Stimulated activated naive CD8-positive, alpha-beta T cell treated with anti-CD3 and anti-CD28 coated beads, Interleukin-15, amount 100 ng/mL, for 72 hours (primary cell): Measurements from ENCODE around the gene MTCH1.

Experiments
- ATAC-seq: fragments of 150-1000 bp; cut with Tn5 transposase; 2 replicates; pipeline ENCODE4 v1.10.0; 2021; ENCODE audit warnings: mild to moderate bottlenecking, moderate library complexity
- DNase-seq, 2 donors: peaks; one replicate each; pipeline ENCODE4 v3.0.0; 2021 to 2022
- H3K27ac Mint-ChIP-seq, 2 donors: one replicate each; pipeline ENCODE4 v1.8.0; 2022; ENCODE audit warnings: mild to moderate bottlenecking in 2 of 2, mixed read lengths in 2 of 2, moderate library complexity in 2 of 2
- H3K27me3 Mint-ChIP-seq: one replicate; pipeline ENCODE4 v1.8.0; 2022; ENCODE audit warnings: mixed read lengths
- H3K4me1 Mint-ChIP-seq: one replicate; pipeline ENCODE4 v1.8.0; 2022; ENCODE audit warnings: mild to moderate bottlenecking, mixed read lengths
- H3K4me3 Mint-ChIP-seq, 2 donors: one replicate each; pipeline ENCODE4 v1.8.0; 2022; ENCODE audit warnings: mild to moderate bottlenecking in 2 of 2, mixed read lengths in 2 of 2, moderate library complexity in 1 of 2
- H3K9me3 Mint-ChIP-seq, 2 donors: one replicate each; pipeline ENCODE4 v1.8.0; 2022; ENCODE audit warnings: mixed read lengths in 2 of 2

The MTCH1 gene

DNA sequence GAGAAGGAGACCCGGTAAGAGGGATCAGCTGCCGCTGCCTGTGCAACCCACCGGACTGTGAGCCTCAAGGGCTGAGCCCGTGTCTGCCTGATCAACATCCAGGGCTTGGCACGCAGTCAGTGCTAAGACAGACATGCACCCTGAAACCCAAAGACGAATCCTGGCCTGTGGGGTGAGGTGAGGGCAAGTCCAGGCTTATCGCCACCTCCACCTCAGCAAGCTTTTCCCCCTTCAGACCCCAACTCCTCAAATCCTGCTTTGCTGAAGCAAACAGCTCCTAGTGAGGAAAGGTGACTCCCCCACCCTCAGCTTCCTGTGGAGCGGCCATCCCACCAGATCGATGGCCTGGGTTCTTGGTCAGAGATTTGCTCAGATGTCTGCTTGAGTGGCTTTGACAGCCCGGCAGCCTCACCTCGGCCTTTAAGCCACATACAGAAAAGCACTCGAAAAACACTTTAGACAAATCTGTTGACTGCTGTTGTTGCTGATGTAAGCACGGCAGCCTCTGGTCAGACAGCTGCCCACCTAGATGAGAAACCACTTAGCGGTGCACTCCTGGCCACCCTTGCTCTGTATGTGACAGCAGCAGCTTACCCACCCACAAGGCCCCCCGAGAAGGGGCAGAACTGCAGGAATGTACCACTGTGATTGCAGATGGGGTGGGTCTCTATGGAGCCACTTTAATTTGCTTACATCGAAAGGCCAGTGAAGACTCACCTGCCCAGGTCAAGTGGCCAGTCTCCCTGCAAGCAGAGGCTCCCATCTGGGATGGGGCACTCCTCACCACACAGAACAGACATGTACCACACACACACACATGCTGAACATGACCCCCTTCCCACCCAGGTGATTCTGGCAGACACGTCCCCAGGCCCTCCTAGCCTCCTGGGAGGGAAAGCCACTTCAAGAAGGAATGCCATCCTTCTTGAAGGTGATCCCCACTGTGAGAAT lies 14.8 kb downstream of the MTCH1 start:
- ATAC-seq (no peak), DNase-seq (no peak)
- Mint-ChIP-seq H3K9me3 (no peaks in the 10 kb centered on the region), H3K27me3 (no peaks in the 10 kb centered on the region), H3K4me1 (no peaks in the 10 kb centered on the region), H3K27ac (peak overlapping the region; percentile 46 to 95), H3K4me3 (no peak overlapping the region)

DNA sequence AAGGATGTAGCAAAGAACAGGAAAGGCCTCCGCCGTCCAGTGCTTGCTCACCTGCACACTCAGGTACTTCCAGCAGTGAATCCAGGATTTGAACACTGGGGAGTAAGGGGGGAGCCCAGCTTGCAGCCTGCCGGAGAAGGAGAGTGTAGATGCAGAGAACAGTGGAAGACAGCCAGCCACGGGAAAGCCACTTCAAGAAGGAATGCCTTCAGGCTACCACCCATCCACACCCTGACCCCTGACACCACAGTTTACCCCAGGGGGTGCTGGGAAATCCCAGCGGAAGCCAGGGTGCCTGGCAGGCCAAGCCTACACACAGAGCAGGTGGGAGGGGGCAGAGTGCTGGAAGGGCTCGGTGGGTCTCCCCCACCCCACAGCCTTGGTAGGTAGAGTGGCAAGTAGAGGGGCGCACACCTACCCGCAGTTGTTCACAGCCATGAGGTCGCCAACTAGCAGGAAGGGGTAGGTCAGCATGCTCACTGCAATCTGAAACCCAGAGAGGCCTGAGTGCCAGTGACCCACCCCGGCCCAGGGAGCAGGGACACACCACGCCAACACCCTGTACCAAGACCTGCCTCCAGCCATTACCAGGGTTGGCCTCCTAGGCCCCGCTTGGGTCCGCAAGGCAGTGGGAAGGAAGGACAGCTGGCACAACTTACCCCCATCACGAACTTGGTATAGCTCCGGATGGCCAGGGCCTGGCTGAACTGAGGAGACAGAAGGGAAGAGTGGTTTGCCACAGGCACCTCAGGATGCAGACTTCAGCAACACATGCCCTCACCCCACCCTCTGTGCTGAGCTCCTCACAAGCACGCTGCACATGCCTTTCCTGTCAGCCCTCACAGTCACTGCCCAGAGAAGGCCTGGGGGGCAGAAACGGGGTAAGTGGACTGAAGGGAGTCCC lies 15.8 kb downstream of the MTCH1 start:
- Mint-ChIP-seq H3K4me1 (no peaks in the 10 kb centered on the region), H3K9me3 (no peaks in the 10 kb centered on the region), H3K27me3 (no peaks in the 10 kb centered on the region), H3K4me3 (no peak overlapping the region), H3K27ac (peak overlapping the region; percentile 48 to 80)
- DNase-seq (no peak), ATAC-seq (no peak)

DNA sequence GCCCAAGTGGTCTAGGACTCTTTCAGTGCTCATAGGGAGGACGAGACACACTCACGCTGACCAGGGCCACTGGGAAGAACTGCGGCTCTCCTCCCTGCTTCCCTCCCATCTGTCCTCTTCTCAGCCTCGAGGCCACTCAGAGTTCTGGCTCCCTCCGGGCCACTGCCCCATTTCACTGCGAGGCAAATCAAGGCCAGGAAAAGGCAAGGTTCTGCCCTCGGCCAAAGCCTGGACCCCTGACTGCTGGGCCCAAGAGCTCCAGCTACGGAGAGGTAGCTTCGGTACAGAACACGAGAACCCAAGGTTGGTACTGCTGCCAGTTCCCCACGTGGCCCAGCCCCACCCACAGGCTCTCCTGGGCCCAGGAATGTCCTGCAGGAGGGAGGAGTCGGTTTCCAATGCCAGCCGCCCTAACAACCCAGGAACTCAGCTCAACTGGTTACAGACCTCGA lies 16.7 kb downstream of the MTCH1 start:
- no peak for DNase-seq
- Mint-ChIP-seq H3K27me3 (no peaks in the 10 kb centered on the region), H3K27ac (no peak overlapping the region), H3K4me1 (peaks cover 9% of the 10 kb centered on the region), H3K9me3 (no peaks in the 10 kb centered on the region), H3K4me3 (no peak overlapping the region)
- ATAC-seq = no peak

DNA sequence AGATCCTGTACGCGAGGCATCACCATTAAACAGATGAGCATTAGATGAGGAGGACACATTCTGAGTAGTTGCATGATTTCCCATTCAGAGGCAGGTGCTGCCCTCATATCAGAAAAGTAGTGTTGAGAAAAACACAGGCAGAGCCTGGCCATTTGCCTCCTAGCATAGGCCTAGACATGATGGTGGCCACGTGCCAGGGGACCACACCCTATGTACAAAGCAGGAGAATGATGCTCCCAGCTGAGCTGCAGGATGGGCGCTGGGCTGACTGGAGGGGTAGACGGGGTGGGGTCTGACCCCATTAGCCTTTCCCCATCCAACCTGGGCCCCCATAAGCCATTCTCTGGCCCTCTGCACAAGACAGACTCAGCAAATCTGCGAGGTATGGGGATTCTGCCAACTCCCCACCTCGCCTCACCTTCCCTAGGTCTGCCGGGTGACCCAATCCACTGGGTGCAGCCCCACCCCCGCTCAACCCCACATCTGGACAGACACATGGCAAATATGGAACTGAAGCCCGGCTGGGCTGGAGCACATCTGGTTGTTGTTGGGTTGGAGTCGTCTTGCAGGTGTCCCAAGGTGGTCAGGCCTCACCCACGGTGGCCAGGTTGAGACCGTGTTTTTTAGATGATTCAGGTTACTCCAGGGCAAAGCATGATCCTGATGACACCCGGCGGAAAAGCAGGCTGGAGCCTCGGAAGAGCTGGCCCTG lies 17.6 kb downstream of the MTCH1 start:
- DNase-seq = no peak
- Mint-ChIP-seq H3K27me3 (no peaks in the 10 kb centered on the region), H3K4me1 (peaks cover 17% of the 10 kb centered on the region), H3K27ac (peak overlapping the region in 1 of 2 donors; percentile 12), H3K9me3 (no peaks in the 10 kb centered on the region), H3K4me3 (no peak overlapping the region)
- ATAC-seq = no peak

DNA sequence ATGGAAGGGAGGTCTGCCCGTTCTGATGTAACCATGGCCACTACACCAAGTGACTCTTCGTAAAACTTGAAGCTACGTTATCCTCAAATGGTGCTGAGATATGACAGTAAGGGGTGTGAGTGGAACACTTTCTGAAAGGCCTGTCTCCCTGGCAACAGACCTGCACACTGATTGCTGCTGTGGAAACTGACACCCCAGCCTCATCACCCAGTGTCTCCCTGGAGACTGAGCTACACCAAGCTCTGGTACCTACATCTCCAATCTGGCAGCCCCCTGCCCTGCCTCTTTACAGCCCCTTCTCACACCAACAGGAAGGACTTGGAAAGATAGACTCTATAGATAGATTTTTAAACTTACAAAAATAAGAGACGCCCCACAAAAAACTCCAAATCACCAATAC lies 18.2 kb downstream of the MTCH1 start:
- peak overlapping the region in 1 of 2 donors; percentile 12 for H3K27ac Mint-ChIP-seq
- H3K9me3 Mint-ChIP-seq = no peaks in the 10 kb centered on the region
- DNase-seq (no peak), ATAC-seq (no peak)
- no peak overlapping the region for H3K4me3 Mint-ChIP-seq
- H3K4me1 Mint-ChIP-seq = peaks cover 24% of the 10 kb centered on the region
- no peaks in the 10 kb centered on the region for H3K27me3 Mint-ChIP-seq

DNA sequence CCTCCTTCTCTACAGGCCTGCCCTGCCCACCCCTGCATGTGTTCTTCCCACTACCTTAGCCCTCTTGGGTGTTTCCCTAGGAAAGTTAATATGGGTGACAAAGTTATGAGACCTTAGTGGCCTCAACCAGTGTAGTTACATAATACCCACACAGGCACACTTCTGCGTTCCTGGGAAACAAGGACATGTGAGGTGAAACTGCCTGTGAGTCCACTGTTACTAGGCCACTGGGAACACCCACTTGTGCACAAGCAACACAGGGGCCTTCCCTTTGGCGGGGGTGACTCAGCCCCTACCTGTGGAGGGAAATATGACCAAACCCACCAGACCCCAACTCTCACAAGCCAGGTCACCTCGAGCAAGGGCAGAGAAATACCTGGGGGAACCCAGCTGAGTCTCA lies 18.7 kb downstream of the MTCH1 start:
- no peaks in the 10 kb centered on the region for H3K27me3 Mint-ChIP-seq
- ATAC-seq (no peak), DNase-seq (no peak)
- peaks cover 28% of the 10 kb centered on the region for H3K4me1 Mint-ChIP-seq
- H3K27ac Mint-ChIP-seq = no peak overlapping the region
- H3K4me3 Mint-ChIP-seq = no peak overlapping the region
- no peaks in the 10 kb centered on the region for H3K9me3 Mint-ChIP-seq

DNA sequence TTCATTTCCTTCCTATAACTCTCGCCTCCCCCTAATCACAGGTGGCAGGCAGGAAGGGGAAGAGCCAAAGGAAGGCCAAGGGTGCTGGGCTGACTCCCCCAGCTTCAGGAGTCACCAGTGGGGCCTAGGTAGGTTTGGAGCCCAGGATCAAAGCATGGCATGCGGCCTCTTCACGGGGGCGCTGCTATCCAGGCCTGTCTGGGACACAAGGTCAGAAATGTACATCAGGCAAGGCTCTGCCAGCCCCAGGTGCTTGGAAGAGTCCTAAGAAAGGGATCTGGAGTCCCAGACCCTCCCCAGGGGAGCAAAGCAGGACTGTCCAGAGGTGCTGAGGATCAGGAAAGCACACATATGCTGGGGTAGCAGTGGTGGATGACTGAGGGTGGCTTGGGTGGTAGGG lies 21.1 kb downstream of the MTCH1 start:
- ATAC-seq (no peak), DNase-seq (no peak)
- no peaks in the 10 kb centered on the region for H3K9me3 Mint-ChIP-seq
- no peaks in the 10 kb centered on the region for H3K27me3 Mint-ChIP-seq
- peaks cover 43% of the 10 kb centered on the region for H3K4me1 Mint-ChIP-seq
- H3K4me3 Mint-ChIP-seq = no peak overlapping the region
- peak overlapping the region; percentile 38 to 82 for H3K27ac Mint-ChIP-seq

DNA sequence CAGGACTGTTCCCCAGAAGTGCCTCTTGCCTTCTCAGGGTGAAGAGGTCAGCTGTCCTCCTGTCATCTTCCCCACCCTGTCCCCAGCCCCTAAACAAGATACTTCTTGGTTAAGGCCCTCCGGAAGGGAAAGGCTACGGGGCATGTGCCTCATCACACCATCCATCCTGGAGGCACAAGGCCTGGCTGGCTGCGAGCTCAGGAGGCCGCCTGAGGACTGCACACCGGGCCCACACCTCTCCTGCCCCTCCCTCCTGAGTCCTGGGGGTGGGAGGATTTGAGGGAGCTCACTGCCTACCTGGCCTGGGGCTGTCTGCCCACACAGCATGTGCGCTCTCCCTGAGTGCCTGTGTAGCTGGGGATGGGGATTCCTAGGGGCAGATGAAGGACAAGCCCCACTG lies 21.6 kb downstream of the MTCH1 start:
- no peak for ATAC-seq
- no peaks in the 10 kb centered on the region for H3K27me3 Mint-ChIP-seq
- H3K4me3 Mint-ChIP-seq = no peak overlapping the region
- no peaks in the 10 kb centered on the region for H3K9me3 Mint-ChIP-seq
- peak overlapping the region; percentile 40 to 82 for H3K27ac Mint-ChIP-seq
- no peak for DNase-seq
- H3K4me1 Mint-ChIP-seq = peaks cover 43% of the 10 kb centered on the region

DNA sequence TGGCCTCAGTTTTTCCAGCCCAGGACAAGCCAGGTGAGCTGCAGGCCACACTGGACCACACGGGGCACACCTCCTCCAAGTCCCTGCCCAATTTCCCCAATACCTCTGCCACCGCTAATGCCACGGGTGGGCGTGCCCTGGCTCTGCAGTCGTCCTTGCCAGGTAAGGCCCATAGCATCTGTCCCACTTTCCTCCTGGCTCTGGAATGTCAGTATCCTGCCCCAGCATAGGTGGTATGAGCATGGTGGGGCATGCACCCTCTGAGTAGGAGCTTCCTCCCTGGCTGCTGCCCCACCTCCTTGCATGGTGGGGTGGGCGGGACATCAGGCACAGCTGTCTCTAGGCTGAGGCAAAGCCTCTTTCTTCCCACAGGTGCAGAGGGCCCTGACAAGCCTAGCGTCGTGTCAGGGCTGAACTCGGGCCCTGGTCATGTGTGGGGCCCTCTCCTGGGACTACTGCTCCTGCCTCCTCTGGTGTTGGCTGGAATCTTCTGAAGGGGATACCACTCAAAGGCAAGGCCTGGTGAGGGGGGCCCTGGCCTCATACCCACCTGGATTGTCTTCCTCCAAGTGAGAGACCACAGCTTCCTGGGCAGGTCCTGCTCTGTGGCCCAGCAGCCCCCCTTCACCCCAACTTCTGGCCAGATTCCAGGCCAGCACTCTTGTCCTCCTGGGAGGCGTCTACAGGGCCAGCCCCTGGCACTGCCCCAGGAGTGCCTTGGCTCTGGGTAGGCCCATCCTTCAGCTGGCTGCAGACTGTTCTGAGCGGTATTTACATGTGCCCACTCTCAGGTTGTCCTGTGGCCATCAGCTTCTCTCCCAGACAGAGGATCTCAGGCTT lies 22.3 kb downstream of the MTCH1 start:
- no peaks in the 10 kb centered on the region for H3K27me3 Mint-ChIP-seq
- DNase-seq = no peak
- peaks cover 43% of the 10 kb centered on the region for H3K4me1 Mint-ChIP-seq
- ATAC-seq = peak; percentile 51
- H3K4me3 Mint-ChIP-seq = peak overlapping the region in 1 of 2 donors; percentile 22
- peak overlapping the region; percentile 36 to 57 for H3K27ac Mint-ChIP-seq
- H3K9me3 Mint-ChIP-seq = no peaks in the 10 kb centered on the region

DNA sequence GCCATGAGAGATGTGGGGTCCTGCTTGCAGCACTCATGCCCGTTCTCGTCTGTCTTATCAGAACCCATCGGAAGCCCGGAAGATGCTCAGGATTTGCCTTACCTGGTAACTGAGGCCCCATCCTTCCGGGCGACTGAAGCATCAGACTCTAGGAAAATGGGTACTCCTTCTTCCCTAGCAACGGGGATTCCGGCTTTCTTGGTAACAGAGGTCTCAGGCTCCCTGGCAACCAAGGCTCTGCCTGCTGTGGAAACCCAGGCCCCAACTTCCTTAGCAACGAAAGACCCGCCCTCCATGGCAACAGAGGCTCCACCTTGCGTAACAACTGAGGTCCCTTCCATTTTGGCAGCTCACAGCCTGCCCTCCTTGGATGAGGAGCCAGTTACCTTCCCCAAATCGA lies 23.1 kb downstream of the MTCH1 start:
- Mint-ChIP-seq H3K27me3 (no peaks in the 10 kb centered on the region), H3K9me3 (no peaks in the 10 kb centered on the region), H3K4me1 (peaks cover 43% of the 10 kb centered on the region), H3K27ac (peak overlapping the region in 1 of 2 donors; percentile 85), H3K4me3 (peak overlapping the region; percentile 22 to 39)
- ATAC-seq = peak; percentile 74
- peak; percentile 44 to 75 for DNase-seq

DNA sequence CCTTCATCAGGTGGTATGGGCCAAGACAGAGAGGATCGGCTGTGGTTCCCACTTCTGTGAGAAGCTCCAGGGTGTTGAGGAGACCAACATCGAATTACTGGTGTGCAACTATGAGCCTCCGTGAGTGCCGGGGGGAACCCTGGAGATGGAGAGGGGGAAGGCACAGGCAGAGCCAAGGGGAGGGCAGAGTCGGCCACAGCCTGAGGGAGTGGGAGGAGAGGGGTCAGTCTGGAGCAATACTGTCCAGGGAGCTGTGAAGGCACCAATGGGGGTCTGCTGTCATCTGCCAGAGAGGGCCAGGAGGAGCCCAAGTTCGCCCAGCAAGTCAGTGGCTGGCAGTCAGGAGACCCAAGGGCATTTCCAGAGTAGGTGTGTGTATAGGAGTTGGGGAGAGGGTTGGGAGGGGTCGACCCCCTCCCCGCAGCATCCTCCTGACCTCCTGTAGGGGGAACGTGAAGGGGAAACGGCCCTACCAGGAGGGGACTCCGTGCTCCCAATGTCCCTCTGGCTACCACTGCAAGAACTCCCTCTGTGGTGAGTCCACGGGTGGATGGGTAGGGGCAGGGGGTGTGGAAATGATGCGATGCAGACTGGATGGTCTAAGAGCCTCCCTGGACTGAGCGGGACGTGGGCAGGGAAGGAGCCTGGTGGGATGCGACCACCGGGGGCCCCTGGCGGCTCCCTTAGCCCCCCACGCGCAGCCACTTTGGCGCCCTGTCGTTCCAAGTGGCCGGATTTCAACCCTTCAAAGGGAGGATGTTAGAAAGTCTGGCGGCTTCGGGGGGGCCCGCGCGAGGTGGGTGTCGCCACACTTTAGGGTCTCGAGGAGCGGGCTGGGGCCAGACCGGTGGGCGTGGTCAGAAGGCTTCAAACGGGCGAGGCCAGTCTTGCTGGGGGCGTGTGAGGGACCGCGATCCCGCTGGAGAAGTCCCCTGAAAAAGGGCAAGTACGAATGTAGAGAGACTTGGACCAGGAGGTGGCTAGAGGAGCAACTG lies 24.3 kb downstream of the MTCH1 start:
- Mint-ChIP-seq H3K4me1 (peaks cover 43% of the 10 kb centered on the region), H3K9me3 (no peaks in the 10 kb centered on the region), H3K27me3 (no peaks in the 10 kb centered on the region), H3K27ac (no peak overlapping the region), H3K4me3 (no peak overlapping the region)
- DNase-seq (no peak), ATAC-seq (no peak)

DNA sequence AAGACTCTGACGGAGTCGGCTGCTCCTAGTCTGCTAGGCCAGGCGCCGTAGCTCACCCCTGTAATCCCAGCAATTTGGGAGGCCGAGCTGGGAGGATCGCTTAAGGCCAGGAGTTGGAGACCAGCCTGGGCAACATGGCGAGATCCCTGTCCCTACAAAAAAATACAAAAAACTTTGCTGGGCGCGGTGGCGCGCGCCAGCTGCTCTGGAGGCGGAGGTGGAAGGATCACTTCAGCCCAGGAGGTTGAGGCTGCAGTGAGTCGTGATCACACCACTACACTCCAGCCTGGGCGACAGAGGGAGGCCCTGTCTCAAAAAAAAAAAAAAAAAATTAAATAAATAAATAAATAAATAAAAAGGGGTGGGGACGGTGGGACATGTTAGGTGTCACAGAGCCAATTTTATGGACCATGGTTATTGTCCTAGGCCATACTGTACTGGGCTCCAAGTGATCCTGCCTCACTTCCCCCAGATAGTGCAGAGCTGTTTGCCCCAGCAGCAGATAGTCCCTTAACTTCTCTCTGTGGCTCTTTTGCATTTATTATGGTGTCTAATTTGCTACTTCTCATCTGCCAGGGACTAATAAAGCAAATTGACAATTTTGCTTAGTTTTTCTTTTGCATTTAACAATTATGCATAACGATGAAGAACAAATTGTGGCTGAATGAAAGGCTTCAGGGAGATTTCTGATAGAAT lies 26.3 kb downstream of the MTCH1 start:
- Mint-ChIP-seq H3K27me3 (no peaks in the 10 kb centered on the region), H3K4me3 (no peak overlapping the region), H3K9me3 (no peaks in the 10 kb centered on the region), H3K27ac (no peak overlapping the region), H3K4me1 (peaks cover 55% of the 10 kb centered on the region)
- DNase-seq (no peak), ATAC-seq (no peak)
